Neutrophil (primary cell): Measurements from ENCODE around the gene SLC7A8.

Experiments used
- H3K27ac ChIP-seq: fragments of 200-600 bp; sonication (generic); 2 replicates; pipeline ENCODE4 v1.5.1; 2016; ENCODE audit warnings: mild to moderate bottlenecking, moderate library complexity
- H3K27me3 ChIP-seq: fragments of 200-600 bp; sonication (generic); 2 replicates; pipeline ENCODE4 v1.6.0; 2016; ENCODE audit warnings: mild to moderate bottlenecking
- H3K36me3 ChIP-seq: fragments of 200-600 bp; sonication (generic); 2 replicates; pipeline ENCODE4 v1.5.1; 2017
- H3K4me1 ChIP-seq, 2 experiments: fragments of 200-600 bp in 1 of 2; sonication (generic) in 1 of 2; 1 replicate in 1 of 2; 2 replicates in 1 of 2; pipeline versions ENCODE4 v1.5.1 to v1.6.1; 2013 to 2016; ENCODE audit warnings: low read depth in 1 of 2, low read length in 1 of 2, mild to moderate bottlenecking in 1 of 2, moderate library complexity in 1 of 2; ENCODE audit not compliant: control insufficient read depth in 1 of 2, insufficient read depth in 1 of 2
- H3K4me3 ChIP-seq, 2 experiments: fragments of 200-600 bp in 1 of 2; sonication (generic) in 1 of 2; 1 replicate in 1 of 2; 2 replicates in 1 of 2; pipeline ENCODE4 v1.5.1; 2013 to 2016; ENCODE audit warnings: low read depth in 1 of 2, low read length in 1 of 2, mild to moderate bottlenecking in 1 of 2, moderate library complexity in 1 of 2
- H3K9me3 ChIP-seq: fragments of 200-600 bp; sonication (generic); 2 replicates; pipeline ENCODE4 v1.5.1; 2016
- TF ChIP-seq, protein P1 (sequence below): fragments of 200-600 bp; sonication (generic); IDR thresholded peaks from 2 replicates; pipeline ENCODE4 v1.5.1; 2016; ENCODE audit warnings: antibody characterized with exemption

The SLC7A8 gene

DNA sequence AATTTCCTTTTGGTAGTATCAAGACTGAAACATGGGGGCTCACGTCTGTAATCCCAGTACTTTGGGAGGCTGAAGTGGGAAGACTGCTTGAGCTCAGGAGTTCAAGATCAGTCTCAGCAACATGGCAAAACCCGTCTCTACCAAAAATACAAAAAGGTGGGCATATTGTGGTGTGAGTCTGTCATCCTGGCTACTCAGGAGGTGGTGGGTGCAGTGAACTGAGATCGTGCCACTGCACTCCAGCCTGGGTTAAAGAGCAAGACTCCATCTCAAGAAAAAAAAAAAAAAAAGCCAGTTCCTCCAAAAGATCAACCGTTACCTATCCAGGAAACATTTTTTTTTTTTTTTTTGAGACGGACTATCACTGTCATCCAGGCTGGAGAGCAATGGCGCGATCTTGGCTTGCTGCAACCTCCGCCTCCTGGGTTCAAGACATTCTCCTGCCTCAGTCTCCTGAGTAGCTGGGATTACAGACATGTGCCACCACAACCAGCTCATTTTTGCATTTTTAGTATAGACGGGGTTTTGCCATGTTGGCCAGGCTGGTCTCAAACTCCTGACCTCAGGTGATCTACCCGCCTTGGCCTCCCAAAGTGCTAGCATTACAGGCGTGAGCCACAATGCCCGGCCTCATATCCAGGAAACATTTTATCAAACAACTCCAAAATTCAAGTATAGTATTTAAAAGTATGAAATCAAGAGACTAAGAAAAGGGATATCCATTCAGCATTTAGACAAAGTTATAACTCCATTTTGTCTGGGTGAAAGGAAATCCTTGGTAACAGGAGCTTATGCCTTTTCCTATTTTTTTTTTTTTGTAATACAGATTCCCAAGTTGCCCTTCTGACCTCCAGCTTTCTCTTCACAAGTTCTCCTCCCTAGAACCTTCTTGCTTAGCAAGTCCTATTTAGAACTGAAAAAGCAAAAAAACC, 91.9 kb downstream of the SLC7A8 start:
- Histone ChIP-seq H3K36me3 (peaks cover 65% of the 10 kb centered on the region), H3K27me3 (no peaks in the 10 kb centered on the region), H3K27ac (peak overlapping the region; percentile 21), H3K9me3 (no peaks in the 10 kb centered on the region), H3K4me3 (no peak overlapping the region), H3K4me1 (peaks cover 25 to 26% of the 10 kb centered on the region in 2 experiments)
- TF ChIP-seq, protein P1, sequence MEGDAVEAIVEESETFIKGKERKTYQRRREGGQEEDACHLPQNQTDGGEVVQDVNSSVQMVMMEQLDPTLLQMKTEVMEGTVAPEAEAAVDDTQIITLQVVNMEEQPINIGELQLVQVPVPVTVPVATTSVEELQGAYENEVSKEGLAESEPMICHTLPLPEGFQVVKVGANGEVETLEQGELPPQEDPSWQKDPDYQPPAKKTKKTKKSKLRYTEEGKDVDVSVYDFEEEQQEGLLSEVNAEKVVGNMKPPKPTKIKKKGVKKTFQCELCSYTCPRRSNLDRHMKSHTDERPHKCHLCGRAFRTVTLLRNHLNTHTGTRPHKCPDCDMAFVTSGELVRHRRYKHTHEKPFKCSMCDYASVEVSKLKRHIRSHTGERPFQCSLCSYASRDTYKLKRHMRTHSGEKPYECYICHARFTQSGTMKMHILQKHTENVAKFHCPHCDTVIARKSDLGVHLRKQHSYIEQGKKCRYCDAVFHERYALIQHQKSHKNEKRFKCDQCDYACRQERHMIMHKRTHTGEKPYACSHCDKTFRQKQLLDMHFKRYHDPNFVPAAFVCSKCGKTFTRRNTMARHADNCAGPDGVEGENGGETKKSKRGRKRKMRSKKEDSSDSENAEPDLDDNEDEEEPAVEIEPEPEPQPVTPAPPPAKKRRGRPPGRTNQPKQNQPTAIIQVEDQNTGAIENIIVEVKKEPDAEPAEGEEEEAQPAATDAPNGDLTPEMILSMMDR, result no peak

DNA sequence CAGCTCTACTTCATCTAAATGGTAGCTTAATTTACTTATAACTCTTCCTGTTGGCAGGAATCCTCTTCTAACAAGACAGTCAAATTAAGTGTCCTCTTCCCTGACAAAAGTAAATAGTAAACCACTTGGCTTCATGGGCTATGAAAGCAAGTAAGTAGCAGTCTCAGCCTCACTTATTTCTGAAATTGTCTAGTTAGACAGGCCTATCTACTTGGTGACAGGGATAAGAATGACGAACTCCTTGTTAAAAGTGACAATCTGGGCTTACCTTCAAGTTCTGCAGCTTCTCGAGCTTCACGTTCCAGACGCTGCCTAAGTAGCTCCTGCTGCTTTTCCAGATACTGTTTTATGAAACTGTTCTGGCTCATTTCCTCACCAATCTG, 93.2 kb downstream of the SLC7A8 start:
- H3K27me3 ChIP-seq, result no peaks in the 10 kb centered on the region
- no peak overlapping the region for H3K4me3 ChIP-seq

DNA sequence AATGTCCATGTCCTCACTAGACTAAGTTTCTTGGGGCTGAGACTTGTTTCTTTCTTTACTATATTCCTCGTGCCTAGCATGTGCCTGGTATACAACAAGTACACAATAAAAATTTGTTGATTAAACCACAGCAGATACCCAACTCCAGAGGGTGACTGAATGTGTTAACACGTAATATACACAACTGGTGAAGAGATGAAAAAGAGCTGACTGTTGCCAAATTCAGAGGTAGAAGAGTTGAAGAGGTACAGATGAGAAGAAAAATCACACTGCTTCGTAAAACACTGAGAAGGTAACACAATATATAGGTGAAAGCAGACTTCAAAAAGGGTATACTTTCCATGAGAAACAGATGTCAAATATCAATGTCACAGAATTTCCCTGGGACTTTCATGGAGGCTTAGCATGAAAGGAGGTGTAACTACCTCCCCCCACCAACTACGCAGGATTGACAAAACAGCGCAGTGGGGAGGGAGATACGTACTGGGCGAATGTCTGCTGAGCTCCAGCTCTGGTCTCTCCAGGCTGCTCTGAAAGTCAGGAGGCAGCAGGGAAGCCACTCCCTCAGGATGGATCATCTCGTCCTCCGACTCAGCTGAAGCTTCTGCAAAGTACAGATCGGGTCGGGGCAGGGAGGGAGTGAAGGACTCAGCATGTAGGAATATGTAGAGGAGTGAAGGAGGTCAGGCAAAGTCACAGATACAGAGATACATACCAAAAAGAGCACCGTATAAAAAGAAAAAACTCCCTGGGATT, 93.8 kb downstream of the SLC7A8 start:
- TF ChIP-seq, protein P1, result no peak
- H3K4me1 ChIP-seq, result peaks cover 16 to 17% of the 10 kb centered on the region in 2 experiments
- H3K9me3 ChIP-seq, result no peaks in the 10 kb centered on the region
- H3K27ac ChIP-seq, result no peak overlapping the region
- no peak overlapping the region for H3K4me3 ChIP-seq
- H3K36me3 ChIP-seq, result peaks cover 84% of the 10 kb centered on the region
- no peaks in the 10 kb centered on the region for H3K27me3 ChIP-seq

More for the DNA sequence above, 93.2 kb downstream of the SLC7A8 start:
- no peaks in the 10 kb centered on the region for H3K9me3 ChIP-seq
- peaks cover 16 to 17% of the 10 kb centered on the region in 2 experiments for H3K4me1 ChIP-seq
- peaks cover 78% of the 10 kb centered on the region for H3K36me3 ChIP-seq
- no peak overlapping the region for H3K27ac ChIP-seq
- TF ChIP-seq, protein P1, result no peak

DNA sequence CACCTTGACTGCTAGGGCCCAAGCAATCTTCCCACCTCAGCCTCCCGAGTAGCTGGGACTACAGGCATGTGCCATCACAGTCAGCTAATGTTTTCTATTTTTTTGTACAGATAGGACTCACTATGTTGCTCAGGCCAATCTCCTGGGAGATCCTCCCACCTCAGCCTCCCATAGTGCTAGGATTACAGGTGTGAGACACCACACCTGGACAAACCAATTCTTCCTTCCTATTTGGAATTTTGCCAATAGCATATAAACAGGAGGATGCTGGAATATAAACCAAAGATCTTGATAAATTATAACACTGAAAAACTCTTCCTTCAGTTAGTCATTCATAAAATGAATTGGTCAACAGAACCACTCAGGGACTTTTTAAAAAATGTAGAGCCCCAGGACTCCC, 96.9 kb downstream of the SLC7A8 start:
- no peak overlapping the region for H3K27ac ChIP-seq
- H3K4me3 ChIP-seq, result no peak overlapping the region
- peaks cover 96% of the 10 kb centered on the region for H3K36me3 ChIP-seq
- TF ChIP-seq, protein P1, result no peak
- no peaks in the 10 kb centered on the region for H3K4me1 ChIP-seq
- H3K27me3 ChIP-seq, result no peaks in the 10 kb centered on the region
- H3K9me3 ChIP-seq, result no peaks in the 10 kb centered on the region

DNA sequence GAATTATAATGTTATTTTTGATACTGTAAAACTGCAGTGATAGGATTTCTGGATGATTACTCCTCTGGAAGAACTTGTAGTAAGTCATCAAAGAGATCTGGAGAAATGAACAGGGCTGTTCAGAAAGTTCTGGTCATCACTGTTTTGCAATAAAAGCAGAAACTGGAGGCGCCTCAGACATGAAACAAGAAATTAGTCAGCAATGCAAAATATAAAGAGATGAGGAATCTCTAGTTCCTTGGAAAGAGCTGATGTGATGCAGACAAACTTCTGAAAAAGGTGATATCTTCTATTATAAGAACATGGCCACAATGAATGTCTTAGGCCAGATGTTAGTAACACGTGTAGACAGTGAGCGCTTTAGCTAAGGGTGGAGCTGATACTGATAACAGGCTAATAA, 98.0 kb downstream of the SLC7A8 start:
- no peak overlapping the region for H3K4me3 ChIP-seq
- H3K27me3 ChIP-seq, result no peaks in the 10 kb centered on the region
- TF ChIP-seq, protein P1, result no peak
- no peak overlapping the region for H3K27ac ChIP-seq
- peaks cover 96% of the 10 kb centered on the region for H3K36me3 ChIP-seq
- H3K4me1 ChIP-seq, result no peaks in the 10 kb centered on the region
- H3K9me3 ChIP-seq, result no peaks in the 10 kb centered on the region
